ENCODE measurements around the gene KRT34.
"Not testable (repeated sequence)": the region's sequence is repeated elsewhere in the genome, so short reads cannot be mapped to it uniquely, and the experiment has no call there.

KRT34 gene

GRCh38 chr17:41415411-41415810 lies 33.3 kb upstream of the KRT34 start:
- TF ChIP-seq ZNF274 (IDR thresholded peaks at IDR 0.05; ENCODE audit: low read depth, low read length) = no peak
- no peak overlapping the region for H3K4me3 ChIP-seq (ENCODE audit: low read length)

GRCh38 chr17:41413982-41414381 lies 31.9 kb upstream of the KRT34 start:
- no peak overlapping the region for H3K4me3 ChIP-seq (ENCODE audit: low read length)
- no peak for TF ChIP-seq ZNF274 (IDR thresholded peaks at IDR 0.05; ENCODE audit: low read depth, low read length)

GRCh38 chr17:41413353-41413957 lies 31.3 kb upstream of the KRT34 start:
- TF ChIP-seq ZNF274 (IDR thresholded peaks at IDR 0.05; ENCODE audit: low read depth, low read length) = no peak
- no peak overlapping the region for H3K4me3 ChIP-seq (ENCODE audit: low read length)

GRCh38 chr17:41411072-41411840 lies 29.1 kb upstream of the KRT34 start:
- no peak for TF ChIP-seq ZNF274 (IDR thresholded peaks at IDR 0.05; ENCODE audit: low read depth, low read length)
- H3K4me3 ChIP-seq (ENCODE audit: low read length) = no peak overlapping the region

GRCh38 chr17:41407226-41407625 lies 25.1 kb upstream of the KRT34 start:
- TF ChIP-seq ZNF274 (IDR thresholded peaks at IDR 0.05; ENCODE audit: low read depth, low read length) = no peak

GRCh38 chr17:41406205-41406604 lies 24.1 kb upstream of the KRT34 start:
- H3K4me3 ChIP-seq (ENCODE audit: low read length) = no peak overlapping the region
- no peak for TF ChIP-seq ZNF274 (IDR thresholded peaks at IDR 0.05; ENCODE audit: low read depth, low read length)

More at GRCh38 chr17:41407226-41407625, 25.1 kb upstream of the KRT34 start:
- H3K4me3 ChIP-seq (ENCODE audit: low read length) = no peak overlapping the region

GRCh38 chr17:41404024-41404671 lies 22.0 kb upstream of the KRT34 start:
- no peak overlapping the region for H3K4me3 ChIP-seq (ENCODE audit: low read length)
- no peak for TF ChIP-seq ZNF274 (IDR thresholded peaks at IDR 0.05; ENCODE audit: low read depth, low read length)

GRCh38 chr17:41403404-41404023 lies 21.4 kb upstream of the KRT34 start:
- no peak overlapping the region for H3K4me3 ChIP-seq (ENCODE audit: low read length)
- TF ChIP-seq ZNF274 (IDR thresholded peaks at IDR 0.05; ENCODE audit: low read depth, low read length) = no peak

- no peak for TF ChIP-seq ZNF274 (IDR thresholded peaks at IDR 0.05; ENCODE audit: low read depth, low read length)
- no peak overlapping the region for H3K4me3 ChIP-seq (ENCODE audit: low read length)
Observed at GRCh38 chr17:41402161-41402560, 20.1 kb upstream of the KRT34 start.

- no peak within 1 kb of the TSS for H3K4me3 ChIP-seq (ENCODE audit: low read length)
- TF ChIP-seq ZNF274 (IDR thresholded peaks at IDR 0.05; ENCODE audit: low read depth, low read length) = no peak
Observed at GRCh38 chr17:41396996-41397660, 15.0 kb upstream of the KRT34 start, which contains the start of gene KRT31. TSS of gene KRT31 (minus strand) at chr17:41397608. CDS start at chr17:41397539, 69 bp downstream.

GRCh38 chr17:41396340-41396739 lies 14.2 kb upstream of the KRT34 start:
- no peak for TF ChIP-seq ZNF274 (IDR thresholded peaks at IDR 0.05; ENCODE audit: low read depth, low read length)
- no peak overlapping the region for H3K4me3 ChIP-seq (ENCODE audit: low read length)

- no peak for TF ChIP-seq ZNF274 (IDR thresholded peaks at IDR 0.05; ENCODE audit: low read depth, low read length)
- no peak overlapping the region for H3K4me3 ChIP-seq (ENCODE audit: low read length)
Observed at GRCh38 chr17:41395611-41396010, 13.5 kb upstream of the KRT34 start.

GRCh38 chr17:41395044-41395443 lies 12.9 kb upstream of the KRT34 start:
- H3K4me3 ChIP-seq (ENCODE audit: low read length) = not testable (repeated sequence)
